HepG2 (cell line): ENCODE results near the gene TXNIP. TPM values are rescaled to one million over a fixed set of nuclear protein-coding genes. Genes with fewer than 3 reads are reported as not detected.
A peak's percentile ranks its signal among the peaks of the same experiment; 100 is the strongest.

ENCODE experiments used
- AHR ChIP-seq: IDR thresholded peaks from 2 replicates; pipeline ENCODE4 v1.6.1; 2018; ENCODE audit warnings: missing genetic modification reagents, missing compliant biosample characterization
- AKAP8 ChIP-seq: sonication (generic); formaldehyde crosslinking; IDR thresholded peaks from 2 replicates; pipeline ENCODE4 v1.5.1; 2020; ENCODE audit warnings: mild to moderate bottlenecking, missing genetic modification reagents
- ARHGAP35 ChIP-seq: sonication (generic); formaldehyde crosslinking; IDR thresholded peaks from 2 replicates; pipeline ENCODE4 v1.9.0; 2022; ENCODE audit warnings: mild to moderate bottlenecking, inconsistent platforms, moderate library complexity, missing genetic modification reagents, borderline replicate concordance
- BCL6 ChIP-seq: IDR thresholded peaks from 2 replicates; pipeline ENCODE4 v1.6.1; 2016; ENCODE audit warnings: missing genetic modification reagents, missing compliant biosample characterization
- BRF2 ChIP-seq: sonication (generic); formaldehyde crosslinking; IDR thresholded peaks from 2 replicates; pipeline ENCODE4 v1.8.1; 2022; ENCODE audit warnings: mild to moderate bottlenecking, missing genetic modification reagents
- ERF ChIP-seq: IDR thresholded peaks from 2 replicates; pipeline ENCODE4 v1.6.1; 2018; ENCODE audit warnings: missing biosample characterization, missing genetic modification reagents
- FOXP4 ChIP-seq: sonication (generic); formaldehyde crosslinking; IDR thresholded peaks from 2 replicates; pipeline ENCODE4 v1.4.0; 2020; ENCODE audit warnings: missing genetic modification reagents
- HNF4A ChIP-seq: sonication (generic); formaldehyde crosslinking; IDR thresholded peaks from 2 replicates; pipeline ENCODE4 v1.4.0; 2020; ENCODE audit warnings: missing genetic modification reagents
- KLF16 ChIP-seq, 2 experiments: sonication (generic) in 1 of 2; formaldehyde crosslinking in 1 of 2; IDR thresholded peaks; 2 replicates each; pipeline versions ENCODE4 v1.6.1 to v1.8.0; 2016 to 2023; ENCODE audit warnings: missing genetic modification reagents in 2 of 2, missing compliant biosample characterization in 1 of 2
- NFE2 ChIP-seq: sonication (generic); formaldehyde crosslinking; IDR thresholded peaks from 2 replicates; pipeline ENCODE4 v1.4.0; 2020; ENCODE audit warnings: missing genetic modification reagents
- PAF1 ChIP-seq: IDR thresholded peaks from 2 replicates; pipeline ENCODE4 v1.6.1; 2016; ENCODE audit warnings: missing genetic modification reagents, missing compliant biosample characterization
- RFXAP ChIP-seq: sonication (generic); formaldehyde crosslinking; IDR thresholded peaks from 2 replicates; pipeline ENCODE4 v1.4.0; 2020; ENCODE audit warnings: missing genetic modification reagents, borderline replicate concordance
- TBX2 ChIP-seq: sonication (generic); formaldehyde crosslinking; IDR thresholded peaks from 2 replicates; pipeline ENCODE4 v1.5.0; 2020; ENCODE audit warnings: missing genetic modification reagents, mild to moderate bottlenecking, borderline replicate concordance
- TSC22D2 ChIP-seq: sonication (generic); formaldehyde crosslinking; IDR thresholded peaks from 2 replicates; pipeline ENCODE4 v1.5.1; 2020; ENCODE audit warnings: missing genetic modification reagents, mild to moderate bottlenecking, borderline replicate concordance
- YEATS4 ChIP-seq: sonication (generic); formaldehyde crosslinking; IDR thresholded peaks from 2 replicates; pipeline ENCODE4 v1.4.0; 2020; ENCODE audit warnings: missing genetic modification reagents, borderline replicate concordance
- ZBTB37 ChIP-seq: sonication (generic); formaldehyde crosslinking; IDR thresholded peaks from 2 replicates; pipeline ENCODE4 v1.4.0; 2020; ENCODE audit warnings: mild to moderate bottlenecking, missing genetic modification reagents
- ZBTB8A ChIP-seq: sonication (generic); formaldehyde crosslinking; IDR thresholded peaks from 2 replicates; pipeline ENCODE4 v1.4.0; 2020; ENCODE audit warnings: mild to moderate bottlenecking, low read depth, missing genetic modification reagents, borderline replicate concordance
- ZMYM2 ChIP-seq: sonication (generic); formaldehyde crosslinking; IDR thresholded peaks from 2 replicates; pipeline ENCODE4 v1.8.0; 2022; ENCODE audit warnings: mild to moderate bottlenecking, missing genetic modification reagents
- ZNF160 ChIP-seq: sonication (generic); formaldehyde crosslinking; IDR thresholded peaks from 2 replicates; pipeline ENCODE4 v1.8.0; 2022; ENCODE audit warnings: mild to moderate bottlenecking, inconsistent platforms, missing genetic modification reagents
- ZNF501 ChIP-seq: sonication (generic); formaldehyde crosslinking; IDR thresholded peaks from 2 replicates; pipeline ENCODE4 v1.5.1; 2020; ENCODE audit warnings: mild to moderate bottlenecking, moderate library complexity, missing genetic modification reagents
- ZNF564 ChIP-seq: sonication (generic); formaldehyde crosslinking; IDR thresholded peaks from 2 replicates; pipeline ENCODE4 v1.8.1; 2023; ENCODE audit warnings: mild to moderate bottlenecking, missing genetic modification reagents
- ZNF569 ChIP-seq: sonication (generic); formaldehyde crosslinking; IDR thresholded peaks from 2 replicates; pipeline ENCODE4 v1.5.0; 2020; ENCODE audit warnings: mild to moderate bottlenecking, missing genetic modification reagents, moderate library complexity, borderline replicate concordance
- ZNF572 ChIP-seq: sonication (generic); formaldehyde crosslinking; IDR thresholded peaks from 2 replicates; pipeline ENCODE4 v1.5.1; 2020; ENCODE audit warnings: mild to moderate bottlenecking, missing genetic modification reagents
- ZNF605 ChIP-seq: sonication (generic); formaldehyde crosslinking; IDR thresholded peaks from 2 replicates; pipeline ENCODE4 v1.8.0; 2022; ENCODE audit warnings: mild to moderate bottlenecking, missing genetic modification reagents
- ZNF644 ChIP-seq: IDR thresholded peaks from 2 replicates; pipeline ENCODE4 v1.6.1; 2016; ENCODE audit warnings: low read depth
- ZNF713 ChIP-seq: sonication (generic); formaldehyde crosslinking; IDR thresholded peaks from 2 replicates; pipeline ENCODE4 v1.4.0; 2020; ENCODE audit warnings: mild to moderate bottlenecking, missing genetic modification reagents
- ZNF781 ChIP-seq: sonication (generic); formaldehyde crosslinking; IDR thresholded peaks from 2 replicates; pipeline ENCODE4 v1.5.1; 2020; ENCODE audit warnings: borderline replicate concordance, mild to moderate bottlenecking, missing genetic modification reagents; ENCODE audit errors: not compliant biosample characterization
- ZSCAN9 ChIP-seq: IDR thresholded peaks from 2 replicates; pipeline ENCODE4 v1.6.1; 2016; ENCODE audit warnings: borderline replicate concordance
- polyA plus RNA-seq, 8 experiments: library from polyadenylated mRNA; depleted of rRNA in 3 of 8; stranded (reverse) in 7 of 8; unstranded in 1 of 8; fragments of >200 nt; fragmentation: Illumina TruSeq in 4 of 8; extraction: Trizol in 4 of 8; gene quantifications; 2 replicates each; pipeline versions ENCODE4 v1.2.1 to v1.2.3, GENCODE V29; 2011 to 2016; ENCODE audit warnings: low read depth in 4 of 8, missing spikeins in 1 of 8, mixed read lengths in 1 of 8; ENCODE audit not compliant: insufficient read depth in 1 of 8
- total RNA-seq, 5 experiments: library from RNA; depleted of rRNA; stranded (reverse); fragments of >200 nt; fragmentation: Illumina TruSeq; extraction: Trizol; gene quantifications; 2 replicates each; pipeline ENCODE4 v1.2.3, GENCODE V29; 2016; ENCODE audit warnings: low read depth in 1 of 5

The TXNIP gene
- total and polyA plus RNA-seq, 2 of the 13 experiments (the other 11 are each of a cell fraction or from before 2014, with no cell fraction given) = 24.4 to 237 TPM

- TF ChIP-seq ZBTB37 (CRISPR knock-in tag) (0 out of 2 replicates have a peak, but pooled peaks have one; percentile 1), ZNF644 (CRISPR knock-in tag) (no peak), YEATS4 (CRISPR knock-in tag) (no peak; the same call in 1 of the 2 replicates), PAF1 (no peak), ZNF564 (peak; percentile 46; the same call in 1 of the 2 replicates), HNF4A (CRISPR knock-in tag) (peak; percentile 17; the same call in 1 of the 2 replicates), ZNF713 (CRISPR knock-in tag) (no peak), KLF16 (CRISPR knock-in tag; IDR thresholded peaks at IDR 0.05) (no peak), ZSCAN9 (CRISPR knock-in tag) (no peak), AKAP8 (CRISPR knock-in tag) (peak; percentile 42; the same call in 1 of the 2 replicates), BCL6 (CRISPR knock-in tag) (peak; percentile 48; the same call in 1 of the 2 replicates), RFXAP (peak; percentile 50; the same call in 1 of the 2 replicates), ZNF781 (CRISPR knock-in tag) (no peak), FOXP4 (CRISPR knock-in tag) (no peak), ZNF605 (CRISPR knock-in tag) (peak; percentile 66; the same call in 1 of the 2 replicates), ZNF572 (CRISPR knock-in tag) (peak; percentile 81; the same call in 1 of the 2 replicates), AHR (CRISPR knock-in tag) (no peak), TBX2 (CRISPR knock-in tag) (peak; percentile 69; the same call in 1 of the 2 replicates), ZNF501 (CRISPR knock-in tag) (peak; percentile 87), ARHGAP35 (CRISPR knock-in tag) (no peak; the same call in 1 of the 2 replicates), ZMYM2 (no peak), ERF (no peak), NFE2 (CRISPR knock-in tag) (no peak), BRF2 (no peak), ZNF160 (CRISPR knock-in tag) (peak; percentile 35; the same call in 1 of the 2 replicates), ZBTB8A (no peak), ZNF569 (0 out of 2 replicates have a peak, but pooled peaks have one; percentile 38), TSC22D2 (CRISPR knock-in tag) (no peak)
Observed at GRCh38 chr1:145960468-145961108, 35.8 kb downstream of the TXNIP start (continued).
